NCI-H1436 treated with DMSO at 0.1 percent for 48 hours (cell line): ENCODE data around the gene RELL1.

Experiments
- DNase-seq: peaks from one replicate; lab custom pipeline; 2025; lab: John Stamatoyannopoulos, UW

The RELL1 gene

DNA sequence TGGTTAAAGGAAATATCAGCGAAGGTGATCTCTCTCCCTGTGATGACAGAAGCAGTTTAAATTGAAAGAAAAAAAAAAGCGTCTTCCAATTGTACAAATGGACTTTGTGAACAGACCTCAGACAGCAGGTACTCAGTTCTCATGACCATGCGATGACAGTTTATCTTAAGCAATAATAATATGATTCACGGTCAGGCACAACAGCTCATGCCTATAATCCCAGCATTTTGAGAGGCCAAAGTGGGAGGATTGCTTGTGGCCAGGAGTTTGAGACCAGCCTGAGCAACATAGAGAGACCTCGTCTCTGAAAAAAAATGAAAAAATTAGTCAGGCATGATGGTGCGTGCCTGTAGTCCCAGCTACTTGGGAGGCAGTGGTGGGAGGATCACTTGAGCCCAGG is 51.0 kb downstream of the RELL1 start:
- DNase-seq: no peak

DNA sequence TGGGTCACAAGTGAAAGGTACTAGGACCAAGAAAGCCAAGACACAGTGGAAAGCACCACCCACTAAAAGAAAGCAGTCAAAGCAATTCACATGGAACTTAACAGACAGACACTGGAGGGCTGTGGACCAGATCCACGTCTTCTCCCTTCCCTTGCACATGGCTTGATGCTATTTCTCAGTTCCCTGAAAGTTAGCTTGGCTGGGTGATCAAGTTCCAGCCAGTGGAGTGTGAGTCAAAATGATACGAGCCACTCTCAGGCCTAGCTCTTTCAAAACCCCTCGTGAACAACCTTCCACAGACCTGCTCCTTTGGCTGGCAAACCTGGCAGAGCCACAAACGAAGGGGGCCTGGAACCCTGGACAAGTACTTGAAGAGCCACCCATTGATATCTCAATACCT is 52.0 kb downstream of the RELL1 start:
- no peak for DNase-seq

DNA sequence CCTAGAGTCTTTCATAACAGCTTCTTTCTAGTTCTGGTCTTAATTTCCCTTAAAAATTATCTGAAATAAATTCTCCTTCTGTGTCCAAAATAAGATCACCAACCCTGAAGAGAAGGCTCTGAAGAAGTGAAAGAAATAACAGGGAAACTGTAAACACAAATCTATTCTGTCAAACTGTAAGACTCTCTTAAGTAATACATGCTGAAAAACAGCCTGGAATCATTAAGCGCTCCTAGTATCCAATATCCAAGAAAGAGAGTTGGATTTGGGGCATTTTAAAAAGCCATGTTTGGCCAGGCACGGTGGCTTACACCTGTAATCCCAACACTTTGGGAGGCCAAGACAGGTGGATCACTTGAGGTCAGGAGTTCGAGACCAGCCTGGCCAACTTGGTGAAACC is 53.3 kb downstream of the RELL1 start:
- no peak for DNase-seq

- no peak for DNase-seq
Measured at GRCh38 chr4:37631551-37631950, 54.6 kb downstream of the RELL1 start.

GRCh38 chr4:37629713-37630112 is 56.5 kb downstream of the RELL1 start:
- no peak for DNase-seq

DNA sequence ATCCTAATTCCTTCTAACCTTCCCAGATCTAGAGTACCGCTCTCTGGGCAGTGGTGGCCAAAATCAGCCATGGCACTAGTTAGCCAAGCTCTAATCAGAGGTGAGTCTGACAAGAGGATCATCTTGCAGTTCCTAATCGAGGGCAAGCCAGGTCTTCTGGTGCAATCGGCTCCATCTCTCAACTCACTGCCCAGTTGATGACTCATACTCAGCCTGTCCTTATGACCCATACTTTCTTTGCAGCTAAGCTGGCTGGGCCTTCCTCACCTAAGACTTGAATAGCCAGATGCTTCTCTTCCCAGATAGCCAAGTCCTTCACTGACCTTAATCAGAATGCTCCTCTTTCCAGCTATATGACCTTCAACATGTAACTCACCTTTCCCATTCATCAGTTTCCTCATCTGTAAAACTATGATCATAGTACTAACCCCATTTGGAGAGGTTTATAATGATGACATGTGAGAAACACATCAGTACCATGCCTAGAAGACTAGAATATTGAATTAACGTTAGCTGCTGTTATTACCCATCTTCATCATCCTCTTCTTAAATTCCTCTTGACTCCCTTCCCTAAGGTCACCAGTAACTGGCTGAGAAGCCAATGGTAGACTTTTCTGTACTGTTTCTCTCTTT is 57.1 kb downstream of the RELL1 start:
- DNase-seq: no peak

DNA sequence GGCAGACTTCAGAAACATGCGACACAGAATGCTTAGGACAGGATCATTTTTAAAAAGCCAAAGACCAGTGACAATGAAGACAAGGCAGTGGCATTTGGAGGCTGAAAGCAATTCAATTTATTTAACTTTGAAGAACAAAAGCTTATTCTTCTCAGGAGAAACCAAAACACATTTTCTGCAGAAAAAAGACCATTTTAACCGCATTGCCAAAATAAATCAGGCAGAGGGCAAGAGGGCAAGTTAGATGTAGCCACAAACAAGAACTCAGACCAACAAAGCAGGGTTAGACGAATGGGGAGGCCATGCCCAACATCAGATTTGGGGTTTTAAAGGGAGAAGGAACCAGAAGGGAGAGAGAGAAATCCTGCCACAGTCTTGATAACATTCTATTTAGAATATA is 58.9 kb downstream of the RELL1 start:
- no peak for DNase-seq

DNA sequence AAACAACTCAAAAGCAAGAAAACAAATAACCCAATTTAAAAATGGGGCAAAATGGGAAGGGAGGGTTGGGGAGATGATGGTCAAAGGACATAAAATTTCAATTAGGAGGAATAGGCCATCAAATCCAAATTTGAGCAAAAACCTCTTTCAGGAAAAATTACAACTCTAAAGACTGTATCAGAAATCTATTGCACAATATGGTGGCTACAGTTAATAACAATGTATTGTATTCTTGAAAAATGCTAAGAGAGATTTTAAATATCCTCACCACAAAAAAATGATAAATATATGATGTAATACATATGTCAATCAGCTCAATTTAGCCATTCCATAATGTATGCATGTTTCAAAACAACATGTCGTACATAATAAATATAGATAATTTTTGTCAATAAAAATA is 60.7 kb downstream of the RELL1 start:
- DNase-seq: no peak

DNA sequence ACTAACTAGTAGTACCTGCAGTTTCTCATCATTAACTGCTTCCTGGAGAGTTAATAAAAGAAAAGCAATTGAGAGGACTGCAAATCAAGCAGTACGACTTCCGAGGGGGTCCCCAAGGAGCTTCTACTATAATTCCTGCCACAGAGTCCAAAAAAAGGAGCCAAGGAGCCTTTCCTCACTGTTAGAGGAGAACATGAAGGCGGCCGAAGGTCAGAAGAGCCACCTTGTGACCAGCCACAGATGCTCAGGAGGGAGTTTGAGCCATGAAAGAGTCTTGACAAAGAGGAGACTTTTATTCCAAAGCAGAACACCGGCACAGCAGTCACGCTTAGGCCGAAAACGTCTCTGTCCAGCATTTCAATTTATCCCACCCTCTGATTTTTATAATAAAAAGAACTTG is 62.2 kb downstream of the RELL1 start:
- no peak for DNase-seq

GRCh38 chr4:37623125-37623524 is 63.1 kb downstream of the RELL1 start:
- no peak for DNase-seq

DNA sequence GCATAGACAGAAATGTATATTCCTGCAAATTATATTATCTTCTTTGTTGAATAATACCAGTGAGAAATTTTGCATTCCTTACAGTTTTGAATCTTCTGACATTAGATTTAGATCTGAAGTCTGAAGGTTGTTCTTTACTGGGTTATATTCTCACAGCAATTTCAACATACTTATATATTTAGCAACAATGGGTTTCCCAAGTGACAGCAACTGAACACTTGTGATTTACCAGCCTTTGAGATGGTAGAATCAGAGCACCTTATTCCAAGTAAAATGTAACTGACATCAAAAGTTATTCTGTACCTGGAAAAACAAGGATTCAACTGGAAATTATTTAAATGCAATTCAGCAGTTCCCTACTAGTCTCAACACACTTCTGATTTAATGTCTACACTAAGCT is 66.0 kb downstream of the RELL1 start:
- DNase-seq: no peak

DNA sequence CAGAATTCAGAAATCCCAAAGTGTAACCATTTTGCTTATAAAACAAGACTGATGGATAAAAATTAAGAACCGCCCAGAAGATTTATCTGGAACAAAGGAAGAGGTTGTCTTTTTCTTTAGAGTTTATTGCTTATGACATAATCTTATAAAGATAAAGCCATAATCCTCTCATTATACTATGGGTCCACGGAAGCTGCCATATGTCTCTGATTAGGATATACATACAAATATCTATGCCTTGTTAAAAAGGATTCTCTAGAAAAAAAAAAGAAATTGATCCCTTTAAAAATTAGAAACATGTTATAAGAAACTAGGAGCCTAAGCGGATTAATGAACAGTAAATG is 70.5 kb downstream of the RELL1 start:
- no peak for DNase-seq

- DNase-seq: no peak
Measured at GRCh38 chr4:37615059-37615719, 71.0 kb downstream of the RELL1 start.

DNA sequence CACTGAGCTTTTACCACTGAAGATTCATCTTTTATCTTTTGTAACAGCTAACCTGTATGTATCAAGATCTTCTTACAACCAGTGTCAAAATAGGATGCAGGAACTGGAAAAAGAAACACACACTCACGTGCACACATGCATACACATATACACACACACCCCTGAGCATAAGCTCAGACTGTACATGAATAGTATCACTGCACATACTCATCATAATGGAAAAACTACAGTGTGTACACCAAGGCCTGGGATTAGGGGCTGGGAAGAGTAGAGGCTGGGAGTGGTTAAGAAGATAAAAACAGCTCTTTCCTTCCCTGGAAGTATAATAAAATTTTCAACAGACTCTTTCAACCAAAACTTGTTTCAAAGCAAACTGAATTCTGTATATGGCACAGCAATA is 73.4 kb downstream of the RELL1 start:
- no peak for DNase-seq

- DNase-seq: no peak
Measured at GRCh38 chr4:37609626-37610025, 76.5 kb downstream of the RELL1 start.

GRCh38 chr4:37607018-37607417 is 79.2 kb downstream of the RELL1 start:
- DNase-seq: no peak

GRCh38 chr4:37605843-37606565 is 80.2 kb downstream of the RELL1 start:
- DNase-seq: no peak

DNA sequence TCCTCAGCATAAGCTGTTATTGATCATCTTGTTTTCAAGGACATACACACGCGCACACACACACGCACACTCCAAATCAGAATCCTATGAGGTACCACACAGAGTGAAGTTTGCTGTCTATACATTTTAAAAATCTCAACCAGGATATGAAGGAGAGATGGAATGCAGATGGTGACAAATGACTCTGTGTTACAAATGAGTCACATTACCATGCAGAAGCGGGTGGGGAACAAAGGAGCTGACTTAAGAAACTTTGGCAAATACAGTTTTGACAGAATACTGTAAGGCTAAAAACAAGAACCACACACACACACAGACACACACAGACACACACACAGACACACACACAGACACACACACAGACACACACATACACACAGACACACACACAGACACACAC is 81.7 kb downstream of the RELL1 start:
- DNase-seq: no peak

- no peak for DNase-seq
Measured at GRCh38 chr4:37603711-37604110, 82.5 kb downstream of the RELL1 start.

DNA sequence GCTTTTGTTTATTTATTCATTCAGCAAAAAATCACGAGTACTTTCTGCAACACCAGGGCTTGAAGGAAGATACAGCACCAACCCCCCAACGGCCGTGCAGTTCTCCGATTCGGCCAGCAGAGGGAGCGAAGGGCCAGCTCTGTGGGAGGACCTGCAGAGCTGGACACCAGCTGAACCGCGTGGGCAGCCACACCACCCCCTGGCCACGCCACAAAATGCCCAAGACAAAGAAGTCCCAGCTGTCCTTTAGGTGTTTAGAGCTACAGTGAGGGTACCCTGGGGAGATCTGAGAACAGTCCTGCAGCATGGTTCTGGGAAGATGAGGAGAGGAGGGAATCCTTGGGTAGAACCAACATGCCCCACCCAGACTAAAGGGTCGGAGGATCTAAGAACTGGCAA is 83.1 kb downstream of the RELL1 start:
- DNase-seq: no peak

DNA sequence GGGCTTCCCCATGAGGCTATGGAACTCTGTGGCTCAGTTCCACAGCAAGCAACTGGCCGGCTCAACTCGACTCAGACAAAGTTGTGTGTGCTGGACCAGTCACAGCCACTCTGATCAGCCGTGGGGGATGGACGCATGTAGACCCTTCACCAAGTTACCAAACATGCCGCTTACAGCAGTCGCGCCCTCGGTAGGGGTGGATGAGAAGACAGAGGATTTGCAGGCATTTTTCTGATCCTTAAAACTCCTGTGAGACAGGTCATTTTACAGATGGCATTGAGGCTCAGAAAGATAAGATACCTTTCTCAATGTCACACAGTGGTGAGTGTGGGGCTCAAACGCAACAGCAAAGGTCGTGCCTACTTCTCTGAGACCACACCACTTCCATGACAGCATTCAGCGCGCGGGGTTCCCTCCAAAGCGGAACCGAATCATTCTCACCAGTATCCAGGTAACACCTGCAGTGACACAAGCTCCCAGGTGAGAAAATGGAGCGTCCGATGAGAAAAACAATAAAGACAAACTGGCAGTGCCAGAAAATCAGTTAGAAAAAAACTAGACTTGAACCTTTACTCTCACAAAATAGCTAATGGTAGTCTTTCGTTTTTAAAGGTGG is 83.6 kb downstream of the RELL1 start:
- no peak for DNase-seq

DNA sequence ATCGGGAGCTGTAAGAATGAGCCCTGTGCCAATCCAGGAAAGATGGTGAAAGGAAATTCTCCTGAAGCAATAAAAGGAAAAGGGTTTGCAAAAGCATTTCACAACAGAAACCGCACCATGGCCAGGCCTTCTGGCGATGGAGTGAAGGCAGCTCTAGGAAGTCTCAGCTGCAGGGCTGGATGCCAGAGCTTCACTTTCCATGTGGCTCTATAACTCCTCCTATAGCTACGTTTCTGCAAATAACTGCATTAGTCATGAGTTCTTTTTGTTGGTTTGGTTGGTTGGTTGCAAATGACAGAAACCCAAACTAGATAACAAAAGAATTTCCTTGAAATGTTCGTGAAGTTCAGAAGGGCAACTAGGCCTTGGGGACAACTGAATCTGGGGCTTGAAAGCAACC is 84.6 kb downstream of the RELL1 start:
- DNase-seq: no peak

DNA sequence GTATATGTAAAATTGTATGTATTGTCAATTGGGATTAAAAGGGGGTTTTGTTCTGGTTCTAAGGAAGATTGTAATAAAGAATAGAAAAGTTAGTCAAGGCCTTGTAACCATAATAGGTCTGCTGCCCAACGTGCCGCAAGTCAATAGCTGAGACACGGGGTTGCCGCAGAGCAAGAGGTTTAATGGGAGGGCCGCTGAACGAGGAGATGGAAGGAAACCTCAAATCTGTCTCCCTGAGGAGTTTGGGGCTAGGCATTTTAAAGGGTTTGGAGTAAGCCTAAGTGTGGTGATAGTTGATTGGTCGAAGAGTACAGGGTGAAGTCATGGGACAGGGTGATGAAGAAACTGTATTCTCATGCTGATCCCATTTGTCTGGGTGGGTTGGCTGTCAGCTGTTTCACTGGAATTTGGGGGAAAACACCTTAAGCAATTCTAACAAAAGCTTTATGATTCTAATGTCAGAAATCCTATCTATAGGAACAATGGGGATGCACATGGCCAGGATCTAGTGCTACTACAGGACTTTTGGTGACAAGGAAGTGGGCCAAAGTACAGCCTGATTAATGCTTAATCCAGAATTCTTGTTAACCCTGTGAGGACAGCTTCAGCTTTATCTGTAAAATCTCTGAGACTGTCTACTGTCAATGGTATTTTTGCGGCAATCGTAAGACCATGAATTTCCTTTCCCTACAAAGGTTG is 86.9 kb downstream of the RELL1 start:
- no peak for DNase-seq
